Neutrophil (primary cell): Measurements from ENCODE around the gene FCRL3.

Experiments
- H3K27ac ChIP-seq: fragments of 200-600 bp; sonication (generic); 2 replicates; pipeline ENCODE4 v1.5.1; 2016; ENCODE audit warnings: mild to moderate bottlenecking, moderate library complexity
- H3K27me3 ChIP-seq: fragments of 200-600 bp; sonication (generic); 2 replicates; pipeline ENCODE4 v1.6.0; 2016; ENCODE audit warnings: mild to moderate bottlenecking
- H3K36me3 ChIP-seq: fragments of 200-600 bp; sonication (generic); 2 replicates; pipeline ENCODE4 v1.5.1; 2017
- H3K4me1 ChIP-seq, 2 experiments: fragments of 200-600 bp in 1 of 2; sonication (generic) in 1 of 2; 1 replicate in 1 of 2; 2 replicates in 1 of 2; pipeline versions ENCODE4 v1.5.1 to v1.6.1; 2013 to 2016; ENCODE audit warnings: low read depth in 1 of 2, low read length in 1 of 2, mild to moderate bottlenecking in 1 of 2, moderate library complexity in 1 of 2; ENCODE audit not compliant: control insufficient read depth in 1 of 2, insufficient read depth in 1 of 2
- H3K4me3 ChIP-seq, 2 experiments: fragments of 200-600 bp in 1 of 2; sonication (generic) in 1 of 2; 1 replicate in 1 of 2; 2 replicates in 1 of 2; pipeline ENCODE4 v1.5.1; 2013 to 2016; ENCODE audit warnings: low read depth in 1 of 2, low read length in 1 of 2, mild to moderate bottlenecking in 1 of 2, moderate library complexity in 1 of 2
- H3K9me3 ChIP-seq: fragments of 200-600 bp; sonication (generic); 2 replicates; pipeline ENCODE4 v1.5.1; 2016
- TF ChIP-seq, protein P1 (sequence below): fragments of 200-600 bp; sonication (generic); IDR thresholded peaks from 2 replicates; pipeline ENCODE4 v1.5.1; 2016; ENCODE audit warnings: antibody characterized with exemption

Gene FCRL3

DNA sequence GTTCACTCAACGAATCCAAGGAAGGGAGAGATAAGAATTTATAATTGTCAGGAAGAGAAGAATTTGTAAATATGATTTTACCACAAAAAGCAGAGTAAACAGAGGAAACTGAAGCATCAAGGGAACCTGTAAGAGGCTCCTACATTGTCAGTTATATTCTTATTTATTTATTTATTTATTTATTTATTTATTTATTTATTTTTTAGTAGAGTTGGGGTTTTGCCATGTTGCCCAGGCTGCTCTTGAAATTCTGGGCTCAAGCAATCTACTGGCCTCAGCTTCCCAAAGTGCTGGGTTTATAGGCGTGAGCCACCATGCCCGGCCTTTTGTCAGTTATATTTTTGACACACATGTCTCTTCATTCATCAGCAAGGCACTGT lies 47.1 kb downstream of the FCRL3 start:
- Histone ChIP-seq H3K36me3 (no peaks in the 10 kb centered on the region), H3K4me3 (no peak overlapping the region), H3K9me3 (no peaks in the 10 kb centered on the region), H3K27ac (peak overlapping the region; percentile 81), H3K27me3 (peaks cover 9% of the 10 kb centered on the region), H3K4me1 (peaks cover 47 to 60% of the 10 kb centered on the region in 2 experiments)
- TF ChIP-seq, protein P1, sequence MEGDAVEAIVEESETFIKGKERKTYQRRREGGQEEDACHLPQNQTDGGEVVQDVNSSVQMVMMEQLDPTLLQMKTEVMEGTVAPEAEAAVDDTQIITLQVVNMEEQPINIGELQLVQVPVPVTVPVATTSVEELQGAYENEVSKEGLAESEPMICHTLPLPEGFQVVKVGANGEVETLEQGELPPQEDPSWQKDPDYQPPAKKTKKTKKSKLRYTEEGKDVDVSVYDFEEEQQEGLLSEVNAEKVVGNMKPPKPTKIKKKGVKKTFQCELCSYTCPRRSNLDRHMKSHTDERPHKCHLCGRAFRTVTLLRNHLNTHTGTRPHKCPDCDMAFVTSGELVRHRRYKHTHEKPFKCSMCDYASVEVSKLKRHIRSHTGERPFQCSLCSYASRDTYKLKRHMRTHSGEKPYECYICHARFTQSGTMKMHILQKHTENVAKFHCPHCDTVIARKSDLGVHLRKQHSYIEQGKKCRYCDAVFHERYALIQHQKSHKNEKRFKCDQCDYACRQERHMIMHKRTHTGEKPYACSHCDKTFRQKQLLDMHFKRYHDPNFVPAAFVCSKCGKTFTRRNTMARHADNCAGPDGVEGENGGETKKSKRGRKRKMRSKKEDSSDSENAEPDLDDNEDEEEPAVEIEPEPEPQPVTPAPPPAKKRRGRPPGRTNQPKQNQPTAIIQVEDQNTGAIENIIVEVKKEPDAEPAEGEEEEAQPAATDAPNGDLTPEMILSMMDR = no peak

DNA sequence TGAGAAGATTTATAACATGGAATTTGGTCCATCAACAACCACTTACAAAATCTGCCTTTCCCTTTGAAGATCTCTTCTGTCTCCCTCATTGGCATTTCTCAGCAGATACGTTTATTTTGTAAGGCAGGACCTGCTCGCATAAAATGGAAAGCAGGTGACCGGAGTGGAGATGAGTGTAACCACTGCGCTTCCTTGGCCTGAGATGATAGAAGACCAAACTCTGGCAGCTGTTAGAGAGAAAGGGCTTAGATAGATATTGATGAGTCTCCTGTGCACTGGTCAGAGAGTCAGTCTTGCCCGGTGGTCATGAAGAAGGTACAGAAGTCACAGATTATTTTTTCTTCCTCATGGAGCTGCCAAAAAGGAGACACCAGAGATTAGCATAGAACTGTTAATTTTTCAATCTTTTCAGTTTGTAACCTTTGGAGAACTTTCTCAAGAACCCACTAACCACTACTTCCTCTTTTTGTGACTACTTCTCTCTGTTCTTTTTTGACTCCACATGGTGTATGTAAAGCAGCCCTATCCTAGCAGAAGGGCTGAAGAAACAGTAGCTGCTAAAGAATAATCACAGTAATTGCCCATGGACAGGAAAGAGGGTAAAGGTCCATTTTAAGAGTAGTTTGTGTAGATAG lies 47.6 kb downstream of the FCRL3 start:
- TF ChIP-seq, protein P1 = no peak
- H3K4me3 ChIP-seq = peak overlapping the region; percentile 24 to 31
- H3K27me3 ChIP-seq = peaks cover 9% of the 10 kb centered on the region
- H3K36me3 ChIP-seq = no peaks in the 10 kb centered on the region
- peak overlapping the region; percentile 81 for H3K27ac ChIP-seq
- no peaks in the 10 kb centered on the region for H3K9me3 ChIP-seq
- H3K4me1 ChIP-seq = peaks cover 47 to 60% of the 10 kb centered on the region in 2 experiments

DNA sequence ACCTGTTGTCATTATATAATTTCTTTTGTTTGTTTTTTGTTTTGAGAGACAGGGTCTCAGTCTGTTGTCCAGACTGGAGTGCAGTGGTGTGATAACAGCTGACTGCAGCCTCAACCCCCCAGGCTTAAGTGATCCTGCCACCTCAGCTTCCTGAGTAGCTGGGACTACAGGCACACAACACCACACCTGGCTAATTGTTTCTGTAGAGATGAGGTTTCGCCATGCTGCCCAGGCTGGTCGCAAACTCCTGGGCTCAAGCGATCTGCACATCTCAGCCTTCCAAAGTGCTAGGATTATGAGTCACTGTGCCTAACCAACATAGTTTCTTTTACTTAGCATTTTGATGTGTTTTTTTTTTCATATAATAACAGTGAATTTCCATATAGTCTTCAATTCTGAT lies 52.3 kb downstream of the FCRL3 start:
- Histone ChIP-seq H3K4me1 (peaks cover 43 to 55% of the 10 kb centered on the region in 2 experiments), H3K4me3 (no peak overlapping the region), H3K36me3 (no peaks in the 10 kb centered on the region), H3K27me3 (peaks cover 14% of the 10 kb centered on the region), H3K27ac (no peak overlapping the region), H3K9me3 (no peaks in the 10 kb centered on the region)
- TF ChIP-seq, protein P1 = no peak

DNA sequence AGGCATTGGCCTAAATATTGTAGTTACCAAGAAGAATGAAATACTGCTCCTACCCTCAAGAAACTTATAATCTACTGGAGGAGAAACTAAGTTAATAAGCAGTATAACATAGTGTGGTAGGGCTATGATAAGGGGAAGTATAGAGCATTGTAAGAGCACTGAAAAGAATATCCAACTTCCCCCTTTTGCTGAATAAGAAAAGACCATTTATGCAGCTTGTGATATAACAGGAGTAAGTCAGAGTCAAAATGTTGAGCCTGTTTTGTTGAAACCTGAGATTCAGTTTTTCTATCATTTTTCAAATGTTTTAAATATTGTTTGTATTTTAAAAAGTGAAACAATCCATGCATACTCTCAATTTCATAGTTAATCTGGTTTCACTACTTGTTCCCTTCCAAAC lies 54.4 kb downstream of the FCRL3 start:
- Histone ChIP-seq H3K27ac (peak overlapping the region; percentile 1), H3K9me3 (no peaks in the 10 kb centered on the region), H3K4me3 (no peak overlapping the region), H3K4me1 (peaks cover 21 to 35% of the 10 kb centered on the region in 2 experiments), H3K27me3 (peaks cover 35% of the 10 kb centered on the region), H3K36me3 (no peaks in the 10 kb centered on the region)
- TF ChIP-seq, protein P1 = no peak

DNA sequence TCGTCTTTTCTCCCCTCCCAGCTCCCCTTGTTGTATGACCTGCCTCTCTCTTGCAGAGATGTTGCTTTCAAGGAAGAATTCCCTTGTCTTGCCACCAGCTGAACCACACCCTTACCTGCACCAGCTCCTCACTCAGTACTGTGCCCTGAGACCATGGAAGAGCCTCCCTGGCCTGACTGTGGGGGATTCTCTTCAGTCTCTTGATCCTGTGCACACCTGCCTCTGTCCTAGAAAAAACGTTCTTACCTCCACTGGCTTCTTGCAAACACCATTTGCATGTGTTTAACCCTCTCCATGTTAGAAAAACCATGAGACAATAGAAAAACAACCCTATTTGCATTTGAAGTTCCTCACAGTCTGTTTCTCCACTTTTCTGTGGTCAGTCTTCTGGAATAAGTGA lies 59.4 kb downstream of the FCRL3 start:
- H3K27me3 ChIP-seq = peaks cover 60% of the 10 kb centered on the region
- no peaks in the 10 kb centered on the region for H3K9me3 ChIP-seq
- TF ChIP-seq, protein P1 = no peak
- no peak overlapping the region for H3K4me3 ChIP-seq
- H3K27ac ChIP-seq = no peak overlapping the region
- no peaks in the 10 kb centered on the region for H3K36me3 ChIP-seq
- peaks cover 5 to 7% of the 10 kb centered on the region in 2 experiments for H3K4me1 ChIP-seq
